ENCODE results near the gene TGFBR3.

DNA sequence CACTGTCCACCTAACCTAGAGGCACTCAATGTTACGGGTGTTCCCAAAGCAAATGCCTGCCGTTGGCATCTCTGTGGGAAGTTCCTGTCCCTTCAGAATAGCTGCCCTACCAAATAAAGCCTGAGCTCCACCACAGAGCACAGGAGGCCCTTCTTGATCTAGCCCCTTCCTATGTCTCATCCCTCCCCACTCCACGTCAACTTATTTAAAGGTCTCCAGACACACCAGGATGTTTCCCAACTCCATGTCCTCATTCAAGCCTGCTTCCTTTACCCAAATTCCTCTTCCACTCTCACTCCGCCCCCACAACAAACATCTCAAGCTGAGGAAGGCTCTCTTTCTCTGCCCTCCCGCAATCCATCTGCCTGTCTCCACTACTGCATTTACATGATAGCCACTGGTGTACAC, 87.7 kb downstream of the TGFBR3 start:
- TF ChIP-seq, protein P1, sequence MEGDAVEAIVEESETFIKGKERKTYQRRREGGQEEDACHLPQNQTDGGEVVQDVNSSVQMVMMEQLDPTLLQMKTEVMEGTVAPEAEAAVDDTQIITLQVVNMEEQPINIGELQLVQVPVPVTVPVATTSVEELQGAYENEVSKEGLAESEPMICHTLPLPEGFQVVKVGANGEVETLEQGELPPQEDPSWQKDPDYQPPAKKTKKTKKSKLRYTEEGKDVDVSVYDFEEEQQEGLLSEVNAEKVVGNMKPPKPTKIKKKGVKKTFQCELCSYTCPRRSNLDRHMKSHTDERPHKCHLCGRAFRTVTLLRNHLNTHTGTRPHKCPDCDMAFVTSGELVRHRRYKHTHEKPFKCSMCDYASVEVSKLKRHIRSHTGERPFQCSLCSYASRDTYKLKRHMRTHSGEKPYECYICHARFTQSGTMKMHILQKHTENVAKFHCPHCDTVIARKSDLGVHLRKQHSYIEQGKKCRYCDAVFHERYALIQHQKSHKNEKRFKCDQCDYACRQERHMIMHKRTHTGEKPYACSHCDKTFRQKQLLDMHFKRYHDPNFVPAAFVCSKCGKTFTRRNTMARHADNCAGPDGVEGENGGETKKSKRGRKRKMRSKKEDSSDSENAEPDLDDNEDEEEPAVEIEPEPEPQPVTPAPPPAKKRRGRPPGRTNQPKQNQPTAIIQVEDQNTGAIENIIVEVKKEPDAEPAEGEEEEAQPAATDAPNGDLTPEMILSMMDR (IDR thresholded peaks at IDR 0.05) = no peak
- TF ChIP-seq POLR2A (IDR thresholded peaks at IDR 0.05) (no peak), POLR2AphosphoS5 (IDR thresholded peaks at IDR 0.05) (no peak), EP300 (IDR thresholded peaks at IDR 0.05; ENCODE audit: low read depth) (no peak)
